ENCODE data around the gene OR2W3. TPM values are rescaled to one million over a fixed set of nuclear protein-coding genes. Genes with fewer than 3 reads are reported as not detected.
"Not testable (repeated sequence)": the region's sequence is repeated elsewhere in the genome, so short reads cannot be mapped to it uniquely, and the experiment has no call there.

OR2W3 gene
- total RNA-seq, 2 donors from 2014 or later, result 1.0 to 1.1 TPM

GRCh38 chr1:247913786-247914185 lies 18.4 kb downstream of the OR2W3 start:
- intact Hi-C loops (cut with DNase I, micrococcal nuclease), result no loop called here
- no peak for DNase-seq
- ATAC-seq, result no peak

- no peak for ATAC-seq
- intact Hi-C loops (cut with DNase I, micrococcal nuclease), result no loop called here
- no peak for DNase-seq
Measured at GRCh38 chr1:247914941-247915662, 19.7 kb downstream of the OR2W3 start.

- DNase-seq (no peak), ATAC-seq (no peak)
- intact Hi-C loops (cut with DNase I, micrococcal nuclease), result no loop called here
Measured at GRCh38 chr1:247919952-247920351, 24.6 kb downstream of the OR2W3 start, which contains the start of gene OR2T8. OR2T8 (plus strand) TSS chr1:247920252; CDS start chr1:247921018, 766 bp downstream.

GRCh38 chr1:247923941-247924340 lies 28.6 kb downstream of the OR2W3 start:
- DNase-seq, result no peak
- intact Hi-C loops (cut with DNase I, micrococcal nuclease), result no loop called here
- no peak for ATAC-seq

- no peak for ATAC-seq
- DNase-seq, result no peak
- intact Hi-C loops (cut with DNase I, micrococcal nuclease), result no loop called here
Measured at GRCh38 chr1:247924868-247925267, 29.5 kb downstream of the OR2W3 start, which contains the start of gene OR2AJ1. OR2AJ1 (plus strand) TSS chr1:247924889; CDS start chr1:247933769, 8,880 bp downstream.

GRCh38 chr1:247933989-247934388 lies 38.6 kb downstream of the OR2W3 start:
- intact Hi-C loops (cut with DNase I, micrococcal nuclease), result no loop called here
- ATAC-seq (no peak), DNase-seq (no peak)

- no peak for ATAC-seq
- intact Hi-C loops (cut with DNase I, micrococcal nuclease), result no loop called here
- no peak for DNase-seq
Measured at GRCh38 chr1:247935781-247936180, 40.4 kb downstream of the OR2W3 start.

- intact Hi-C loops (cut with DNase I, micrococcal nuclease), result no loop called here
- no peak for DNase-seq
- ATAC-seq, result no peak
Measured at GRCh38 chr1:247936415-247936814, 41.0 kb downstream of the OR2W3 start.

GRCh38 chr1:247936965-247937734 lies 41.8 kb downstream of the OR2W3 start:
- intact Hi-C loops (cut with DNase I, micrococcal nuclease), result not testable (repeated sequence)
- ATAC-seq (peak; percentile 85), DNase-seq (peak; percentile 38 to 82)

GRCh38 chr1:247942624-247943023 lies 47.2 kb downstream of the OR2W3 start:
- DNase-seq (no peak), ATAC-seq (no peak)

More at GRCh38 chr1:247942624-247943023, 47.2 kb downstream of the OR2W3 start:
- intact Hi-C loops (cut with DNase I, micrococcal nuclease), result no loop called here

Other genes starting within 250 kb of the OR2W3 start
- not detected for gene OR13G1, start 215.8 kb upstream of the OR2W3 start, total RNA-seq
- gene OR6F1, start 178.9 kb upstream of the OR2W3 start, total RNA-seq, result not detected
- gene OR14K1, start 157.0 kb upstream of the OR2W3 start, total RNA-seq, result under 1 TPM in 1 of 2 donors, not detected in 1; 0.61 TPM
- gene OR14A2, start 147.4 kb upstream of the OR2W3 start, total RNA-seq, result not detected
- gene OR1C1, start 135.0 kb upstream of the OR2W3 start, total RNA-seq, result not detected
- not detected for gene OR14A16, start 71.5 kb upstream of the OR2W3 start, total RNA-seq
- not detected for gene OR11L1, start 53.7 kb upstream of the OR2W3 start, total RNA-seq
- 1 to 10 TPM; 3.9 to 4.2 TPM for gene TRIM58, start 38.4 kb upstream of the OR2W3 start, total RNA-seq
- gene OR2T8, start 24.7 kb downstream of the OR2W3 start, total RNA-seq, result under 1 TPM in 1 of 2 donors, not detected in 1; 0.27 TPM
- gene OR2AJ1, start 29.3 kb downstream of the OR2W3 start, total RNA-seq, result not detected
- gene OR2L8, start 53.3 kb downstream of the OR2W3 start, total RNA-seq, result not detected
- not detected for gene OR2AK2, start 69.6 kb downstream of the OR2W3 start, total RNA-seq
- not detected for gene OR2L5, start 118.1 kb downstream of the OR2W3 start, total RNA-seq
- under 1 TPM in 1 of 2 donors, not detected in 1; 0.15 TPM for gene OR2L2, start 134.5 kb downstream of the OR2W3 start, total RNA-seq
- not detected for gene OR2L3, start 151.2 kb downstream of the OR2W3 start, total RNA-seq
- gene OR2L13, start 199.6 kb downstream of the OR2W3 start, total RNA-seq, result not detected
- not detected for gene OR2M5, start 249.6 kb downstream of the OR2W3 start, total RNA-seq

Data from left colon (tissue), 2 donors.